ENCODE results near the gene GNS.
A peak's percentile ranks its signal among the peaks of the same experiment; 100 is the strongest.
"Not testable (repeated sequence)": the region's sequence is repeated elsewhere in the genome, so short reads cannot be mapped to it uniquely, and the experiment has no call there.

The GNS gene

DNA sequence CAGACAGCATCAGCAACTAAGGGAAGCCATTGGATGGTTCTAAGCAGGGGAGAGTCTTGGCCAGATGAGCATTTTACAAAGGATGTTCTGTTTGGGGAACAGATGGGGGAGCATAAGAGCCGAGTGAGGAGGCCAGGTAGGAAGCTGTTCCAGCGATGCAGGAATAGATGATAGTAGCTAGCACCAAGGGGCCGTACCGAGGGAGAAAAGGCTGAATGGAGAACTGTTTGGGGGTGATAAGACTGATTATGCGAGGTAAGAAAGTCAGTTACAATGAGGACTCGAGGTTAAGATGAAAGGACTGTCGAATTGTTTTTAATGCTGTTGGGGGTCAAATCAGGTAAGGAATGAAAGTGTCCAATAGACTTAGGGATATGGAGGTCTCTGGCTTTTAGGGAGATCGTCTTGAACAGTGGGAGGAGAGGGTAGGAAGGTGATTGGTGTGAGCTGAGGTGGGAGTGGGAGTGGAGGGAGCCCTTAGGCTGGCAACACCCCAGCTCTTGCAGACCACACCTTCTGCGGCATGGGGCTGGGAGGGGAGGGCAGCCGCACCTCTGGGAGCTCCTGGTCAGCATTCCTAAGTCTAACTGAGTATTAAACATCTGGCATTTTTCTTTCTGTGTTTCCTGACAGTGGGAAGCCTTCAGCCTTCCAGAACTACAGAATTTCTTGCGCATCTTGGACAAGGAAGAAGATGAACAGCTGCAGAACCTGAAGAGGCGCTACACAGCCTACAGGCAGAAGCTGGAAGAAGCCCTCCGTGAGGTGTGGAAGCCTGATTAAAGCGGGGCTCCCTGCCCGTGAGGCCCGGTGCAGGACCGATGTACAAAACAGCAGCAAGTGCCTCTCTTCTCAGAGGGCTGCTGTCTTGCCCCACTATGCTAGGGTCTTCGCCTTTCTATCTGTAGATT is 64.8 kb downstream of the GNS start:
- no peak for DNase-seq

DNA sequence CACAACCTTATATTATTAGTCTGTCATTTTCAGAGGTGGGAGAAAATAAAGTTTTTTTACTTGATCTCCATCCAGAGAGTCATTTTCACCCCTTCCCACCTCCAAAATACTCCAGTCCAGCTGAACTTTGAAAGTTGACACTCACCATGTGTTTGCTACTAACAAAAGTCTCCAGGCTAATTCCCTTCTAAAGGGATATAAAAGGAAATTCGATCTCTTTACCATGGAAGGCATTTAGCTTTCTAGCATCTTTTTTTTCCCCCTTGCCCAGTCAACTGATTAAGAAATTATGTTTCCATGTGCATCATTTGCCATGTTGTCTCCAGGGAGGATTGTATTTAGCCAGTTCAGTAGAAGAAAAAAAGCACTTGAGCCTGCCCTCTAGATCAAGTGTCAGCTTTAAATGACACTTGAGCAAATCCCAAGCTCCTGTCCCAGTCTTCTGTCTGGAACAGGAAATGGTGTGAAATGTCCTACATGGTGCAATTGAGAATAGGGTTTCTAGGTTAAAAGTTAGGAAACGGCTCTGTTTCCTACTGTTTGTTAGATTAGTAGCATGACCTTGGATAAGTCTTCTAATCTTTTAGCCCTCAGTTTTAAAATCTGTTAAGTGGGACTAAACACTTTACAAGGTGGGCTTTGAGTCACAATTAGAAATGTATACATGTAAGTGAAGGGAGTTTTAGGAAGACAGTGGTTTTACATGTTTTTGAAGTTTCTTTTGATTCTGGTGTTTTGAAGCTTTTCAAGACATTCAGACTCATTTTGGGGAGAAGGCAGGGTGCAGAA is 67.2 kb downstream of the GNS start:
- DNase-seq, result no peak

DNA sequence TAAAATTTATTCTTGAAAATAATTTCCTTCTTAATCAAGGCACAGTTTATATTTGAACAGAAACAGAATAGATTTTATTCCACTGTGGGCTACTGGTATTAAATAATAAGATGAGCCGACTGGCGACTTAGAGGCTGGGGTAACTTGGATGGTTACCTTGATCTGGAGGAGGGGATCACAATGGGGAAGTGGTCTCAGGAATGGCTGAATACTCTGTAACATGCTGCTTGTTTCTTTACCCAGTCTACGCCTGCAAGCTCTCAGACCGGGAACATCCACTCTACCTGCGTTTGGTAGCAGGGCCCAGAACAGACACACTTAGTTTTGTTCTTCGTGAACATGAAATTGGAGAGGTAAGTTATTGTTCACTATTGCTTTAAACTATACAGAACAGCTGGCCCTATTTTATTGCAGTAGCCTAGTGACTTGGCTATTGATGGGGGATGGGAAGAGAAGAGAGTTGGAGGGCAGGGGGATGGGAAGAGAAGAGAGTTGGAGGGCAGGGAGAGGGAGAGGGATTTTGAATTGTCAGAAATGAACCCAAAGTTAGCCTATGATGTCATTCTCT is 67.9 kb downstream of the GNS start:
- DNase-seq, result no peak

DNA sequence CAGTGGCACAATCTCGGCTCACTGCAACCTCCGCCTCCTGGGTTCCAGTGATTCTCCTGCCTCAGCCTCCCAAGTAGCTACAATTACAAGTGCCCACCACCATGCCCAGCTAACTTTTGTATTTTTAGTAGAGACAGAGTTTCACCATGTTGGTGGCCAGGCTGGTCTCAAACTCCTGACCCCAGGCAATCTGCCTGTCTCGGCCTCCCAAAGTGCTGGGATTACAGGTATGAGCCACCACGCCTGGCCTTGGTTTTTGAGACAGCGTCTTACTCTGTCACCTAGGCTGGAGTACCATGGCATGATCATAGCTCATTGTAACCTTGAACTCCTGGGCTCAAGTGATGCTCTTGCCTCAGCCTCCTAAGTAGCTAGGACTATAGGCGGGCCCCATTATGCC is 69.0 kb downstream of the GNS start:
- not testable (repeated sequence) for DNase-seq

- no peak for DNase-seq
Measured at GRCh38 chr12:64688715-64689114, 70.5 kb downstream of the GNS start.

DNA sequence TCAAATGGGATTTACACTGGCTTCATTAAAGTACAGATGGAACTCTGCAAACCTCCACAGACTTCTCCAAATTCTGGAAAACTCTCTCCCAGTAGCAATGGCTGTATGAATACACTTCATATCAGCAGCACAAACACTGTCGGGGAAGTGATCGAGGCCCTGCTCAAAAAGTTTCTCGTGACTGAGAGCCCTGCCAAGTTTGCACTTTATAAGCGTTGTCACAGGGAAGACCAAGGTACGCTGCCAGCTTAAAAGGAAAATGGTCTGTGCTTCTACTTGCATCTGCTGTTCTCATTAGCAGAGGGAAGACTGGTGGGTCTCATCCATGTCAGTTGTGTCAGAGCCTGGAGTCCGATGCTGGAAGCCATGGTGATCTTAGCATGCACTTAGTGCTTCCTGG is 71.0 kb downstream of the GNS start:
- DNase-seq, result no peak

GRCh38 chr12:64687816-64688215 is 71.4 kb downstream of the GNS start:
- no peak for DNase-seq

GRCh38 chr12:64685605-64686004 is 73.6 kb downstream of the GNS start:
- no peak for DNase-seq

DNA sequence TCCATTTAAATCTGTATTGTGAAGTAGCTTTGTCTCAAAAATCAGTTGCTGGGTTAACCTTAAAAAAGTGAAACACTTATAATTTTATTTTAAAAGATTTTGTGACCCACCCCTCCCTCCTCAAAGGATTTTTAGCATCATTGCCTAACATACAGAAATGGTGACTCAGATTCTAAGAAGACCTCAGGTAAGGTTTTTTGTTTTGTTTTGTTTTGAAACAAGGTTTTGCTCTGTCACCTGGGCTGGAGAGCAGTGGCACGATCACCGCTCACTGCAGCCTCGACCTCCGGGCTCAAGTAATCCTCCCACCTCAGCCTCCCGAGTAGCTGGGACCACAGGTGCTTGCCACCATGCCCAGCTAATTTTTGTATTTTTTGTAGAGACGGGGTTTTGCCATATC is 74.2 kb downstream of the GNS start:
- DNase-seq, result peak; percentile 37

DNA sequence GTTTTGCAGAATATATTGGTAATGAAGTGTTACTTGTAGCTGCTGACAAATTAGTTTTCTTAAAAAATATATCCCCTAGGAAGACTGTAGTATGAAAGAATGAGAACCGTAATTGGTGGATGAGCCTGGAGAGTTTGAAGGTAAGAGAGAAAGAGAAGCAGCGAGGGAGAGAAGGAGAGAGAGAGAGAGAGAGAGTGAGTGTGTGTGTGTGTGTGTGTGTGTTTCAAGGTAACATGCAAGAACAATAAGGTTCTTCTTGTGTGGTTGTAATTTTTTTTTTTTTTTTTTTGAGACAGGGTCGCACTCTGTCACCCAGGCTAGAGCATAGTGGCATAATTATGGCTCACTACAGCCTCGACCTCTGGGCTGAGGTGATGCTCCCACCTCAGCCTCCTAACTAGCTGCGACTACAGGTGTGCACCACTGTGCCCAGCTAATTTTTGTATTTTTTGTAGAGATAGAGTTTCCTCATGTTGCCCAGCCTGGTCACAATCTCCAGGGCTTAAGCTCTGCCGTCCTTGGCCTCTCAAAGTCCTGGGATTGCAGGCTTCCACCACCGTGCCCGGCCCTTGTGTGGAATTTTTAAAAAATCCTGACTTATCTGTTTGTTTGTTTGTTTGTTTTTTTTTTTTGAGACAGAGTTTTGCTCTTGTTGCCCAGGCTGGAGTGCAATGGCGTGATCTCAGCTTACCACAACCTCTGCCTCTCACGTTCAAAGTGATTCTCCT is 75.2 kb downstream of the GNS start:
- no peak for DNase-seq

GRCh38 chr12:64682572-64683277 is 76.5 kb downstream of the GNS start:
- no peak for DNase-seq

DNA sequence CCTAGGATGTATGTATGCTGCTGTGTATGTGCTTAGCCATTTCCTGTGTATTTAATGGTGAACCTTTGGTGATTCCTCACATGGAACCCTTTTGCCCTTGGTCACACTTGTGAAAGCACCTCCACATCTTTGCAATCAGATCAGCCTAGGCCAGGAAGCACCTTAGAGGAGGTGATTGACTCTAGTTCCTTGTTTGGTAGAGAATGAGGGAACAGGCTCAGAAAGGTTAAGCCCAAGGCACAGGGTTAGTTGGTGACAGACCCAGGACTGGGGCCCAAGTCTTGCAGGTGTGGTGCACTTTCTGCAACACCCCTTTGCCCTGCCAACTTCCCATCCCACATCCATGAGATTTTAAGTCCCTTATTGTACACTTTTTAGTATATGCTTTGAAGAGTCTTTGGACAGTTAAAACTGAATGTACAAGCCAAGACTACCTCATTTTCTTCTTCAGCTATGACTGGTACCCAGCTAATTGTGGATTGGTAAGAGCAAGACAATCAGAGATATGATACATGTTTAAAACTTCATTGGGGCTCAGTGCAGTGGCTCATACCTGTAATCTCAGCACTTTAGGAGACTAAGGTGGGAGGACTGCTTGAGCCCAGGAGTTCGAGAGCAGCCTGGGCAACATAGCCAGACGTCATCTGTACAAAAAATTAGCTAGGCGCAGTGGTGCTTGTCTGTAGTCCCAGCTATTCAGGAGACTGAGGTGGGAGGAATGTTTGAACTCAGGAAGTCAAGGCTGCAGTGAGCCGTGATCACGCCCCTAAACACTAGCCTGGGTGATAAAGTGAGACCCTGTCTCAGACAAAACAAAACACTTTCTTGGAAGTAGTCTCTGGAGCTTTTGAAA is 77.8 kb downstream of the GNS start:
- peak; percentile 71 for DNase-seq

DNA sequence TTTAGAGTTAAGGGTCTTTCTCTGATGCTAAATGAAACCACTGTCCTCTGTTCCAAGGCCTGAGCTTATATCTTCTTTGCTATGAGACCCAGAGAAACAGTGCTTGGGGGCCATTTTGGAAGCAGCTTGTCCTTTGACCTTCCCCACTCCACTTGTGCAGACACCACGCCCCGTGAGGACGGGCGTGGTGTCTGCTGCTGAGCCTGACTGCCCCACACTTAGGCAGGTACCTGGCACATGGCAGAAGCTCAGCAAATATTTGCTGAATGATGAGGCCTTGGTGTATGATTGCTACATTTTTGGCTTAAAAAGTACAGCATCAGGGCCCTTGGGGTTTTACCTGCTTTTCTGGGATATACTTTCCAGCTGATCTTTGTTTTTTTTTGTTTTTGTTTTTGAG is 79.0 kb downstream of the GNS start:
- DNase-seq, result peak; percentile 37

- peak; percentile 84 for DNase-seq
Measured at GRCh38 chr12:64679487-64680001, 79.7 kb downstream of the GNS start.

GRCh38 chr12:64678835-64679234 is 80.4 kb downstream of the GNS start:
- DNase-seq, result no peak

GRCh38 chr12:64678248-64678647 is 81.0 kb downstream of the GNS start:
- peak; percentile 33 for DNase-seq

DNA sequence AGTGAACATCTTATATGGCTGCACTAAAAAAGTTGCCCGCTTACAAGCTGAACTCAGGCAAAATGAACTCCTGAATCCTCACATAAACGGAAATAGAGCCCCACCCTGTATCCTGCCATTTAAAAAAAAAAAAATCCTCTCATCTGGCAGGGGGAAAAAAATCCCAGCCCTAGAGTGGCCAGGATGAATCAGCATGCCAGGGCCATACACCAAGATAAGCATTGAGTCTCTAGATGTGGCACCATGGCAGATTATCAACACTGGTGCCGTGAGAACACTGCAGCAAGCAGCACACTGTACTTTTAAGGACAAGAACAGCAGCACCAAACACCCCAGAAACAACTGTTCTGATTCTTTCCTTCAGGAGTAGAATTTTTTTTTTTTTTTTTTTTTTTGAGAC is 83.4 kb downstream of the GNS start:
- DNase-seq, result no peak

DNA sequence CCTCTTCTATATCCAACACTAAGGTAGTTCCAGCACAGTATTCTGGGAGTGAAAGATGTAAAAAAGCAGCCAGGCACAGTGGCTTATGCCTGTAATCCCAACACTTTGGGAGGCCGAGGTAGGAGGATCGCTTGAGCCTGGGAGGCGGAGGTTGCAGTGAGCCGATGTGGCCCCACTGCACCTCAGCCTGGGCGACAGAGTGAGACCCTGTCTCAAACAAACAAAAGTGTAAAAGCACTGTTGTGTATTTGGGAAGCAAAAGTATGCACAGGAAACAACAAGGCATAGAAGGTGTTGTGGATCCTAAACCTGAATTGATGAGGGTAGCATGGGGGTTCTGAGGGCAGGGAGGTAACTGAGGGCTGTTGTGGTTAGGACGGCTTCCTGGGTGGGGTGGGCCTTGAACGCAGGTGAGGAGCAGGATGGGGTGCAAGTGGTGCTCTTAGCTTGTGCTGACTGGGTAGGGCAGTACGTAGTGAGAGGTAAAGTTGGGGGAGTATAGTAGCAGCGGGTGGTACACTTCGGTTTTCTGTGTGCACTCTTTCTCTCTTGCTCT is 84.8 kb downstream of the GNS start:
- peak; percentile 81 for DNase-seq

- no peak for DNase-seq
Measured at GRCh38 chr12:64673490-64674169, 85.6 kb downstream of the GNS start.

DNA sequence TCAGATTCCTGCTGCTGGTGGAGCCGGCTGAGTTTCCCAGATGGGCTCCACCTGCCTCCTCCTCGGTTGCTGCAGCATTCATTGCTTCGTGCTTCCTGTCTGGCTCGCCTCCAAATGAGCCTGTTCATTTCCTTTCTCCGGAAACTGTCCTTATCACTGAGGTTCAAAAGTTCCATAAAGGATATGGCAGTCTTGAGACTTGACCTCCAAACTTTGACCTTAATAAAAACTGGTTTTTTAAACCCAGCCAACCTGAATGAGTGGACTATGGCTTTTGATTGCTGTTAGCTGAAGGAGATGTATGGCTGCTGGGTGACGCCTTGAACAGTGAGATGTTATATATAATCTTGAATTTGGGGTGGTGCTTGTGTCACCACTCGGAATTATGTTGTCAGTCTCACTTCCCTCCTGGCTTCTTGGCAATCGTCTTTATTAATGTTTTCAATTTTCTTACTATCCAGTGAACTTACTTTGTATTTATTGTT is 86.2 kb downstream of the GNS start:
- DNase-seq, result no peak

All from CD4-positive, alpha-beta T cell treated with Interleukin-15 for 1 hour (primary cell).